SK-N-MC (cell line): Measurements from ENCODE around the gene DPYD.
A peak's percentile ranks its signal among the peaks of the same experiment; 100 is the strongest.

Source experiments
- DNase-seq: peaks from one replicate; pipeline ENCODE4 v3.0.0-alpha.2; 2011; ENCODE audit warnings: low read depth, low spot score
- H3K27ac ChIP-seq: fragments of 200-600 bp; sonication (generic); 2 replicates; pipeline ENCODE4 v1.5.1; 2016; ENCODE audit warnings: mixed run types
- H3K36me3 ChIP-seq: fragments of 200-600 bp; sonication (generic); 2 replicates; pipeline ENCODE4 v1.6.1; 2017; ENCODE audit warnings: antibody characterized with exemption, low read length, mixed read lengths; ENCODE audit not compliant: insufficient read depth
- H3K4me3 ChIP-seq: fragments of 200-600 bp; sonication (generic); 2 replicates; pipeline ENCODE4 v1.5.1; 2016
- H3K9ac ChIP-seq: fragments of 200-600 bp; sonication (generic); 2 replicates; pipeline ENCODE4 v1.8.0; 2017; ENCODE audit warnings: mixed run types, mixed read lengths; ENCODE audit not compliant: insufficient read length
- H3K9me3 ChIP-seq: fragments of 200-600 bp; sonication (generic); 2 replicates; pipeline ENCODE4 v1.6.1; 2017; ENCODE audit warnings: low read depth, mild to moderate bottlenecking, antibody characterized with exemption, low read length, moderate library complexity, mixed read lengths
- EZH2 ChIP-seq: fragments of 200-600 bp; sonication (generic); IDR thresholded peaks from one replicate; pipeline ENCODE4 v1.6.1; 2017; ENCODE audit warnings: antibody characterized with exemption
- FOXP2 ChIP-seq: optimal IDR thresholded peaks from 2 replicates; pipeline ENCODE3; 2011; ENCODE audit warnings: mild to moderate bottlenecking, moderate library complexity; ENCODE audit not compliant: insufficient read depth; ENCODE audit errors: extremely low read length, control extremely low read depth
- POLR2AphosphoS5 ChIP-seq: IDR thresholded peaks from 2 replicates; pipeline ENCODE4 v1.6.1; 2012; ENCODE audit warnings: mild to moderate bottlenecking, low read depth, low read length, borderline replicate concordance

Gene DPYD

DNA sequence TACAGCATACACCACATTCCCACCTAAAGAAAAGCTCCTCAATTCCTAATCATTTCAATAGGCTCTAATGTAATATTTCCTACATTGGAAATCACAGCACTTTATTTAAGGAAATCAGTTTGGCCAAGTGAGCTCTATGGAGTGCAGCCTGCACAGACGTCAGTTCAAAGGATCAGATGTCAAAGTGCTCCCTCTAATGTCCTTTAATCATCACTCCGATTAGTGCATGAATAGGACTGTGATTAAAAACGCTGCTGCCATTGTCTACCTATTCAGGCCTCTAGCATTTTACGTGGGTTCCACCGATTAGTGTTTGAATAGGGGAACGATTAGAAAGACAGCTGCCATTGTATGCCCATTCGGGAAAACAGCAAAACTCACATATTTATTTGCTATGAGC lies 50.2 kb downstream of the DPYD start:
- no peaks in the 10 kb centered on the region for H3K9me3 ChIP-seq
- TF ChIP-seq EZH2, result no peak
- no peak for TF ChIP-seq FOXP2
- TF ChIP-seq POLR2AphosphoS5, result no peak
- no peak overlapping the region for H3K9ac ChIP-seq
- H3K36me3 ChIP-seq, result no peaks in the 10 kb centered on the region
- H3K27ac ChIP-seq, result no peak overlapping the region
- H3K4me3 ChIP-seq, result no peak overlapping the region
- DNase-seq, result no peak

DNA sequence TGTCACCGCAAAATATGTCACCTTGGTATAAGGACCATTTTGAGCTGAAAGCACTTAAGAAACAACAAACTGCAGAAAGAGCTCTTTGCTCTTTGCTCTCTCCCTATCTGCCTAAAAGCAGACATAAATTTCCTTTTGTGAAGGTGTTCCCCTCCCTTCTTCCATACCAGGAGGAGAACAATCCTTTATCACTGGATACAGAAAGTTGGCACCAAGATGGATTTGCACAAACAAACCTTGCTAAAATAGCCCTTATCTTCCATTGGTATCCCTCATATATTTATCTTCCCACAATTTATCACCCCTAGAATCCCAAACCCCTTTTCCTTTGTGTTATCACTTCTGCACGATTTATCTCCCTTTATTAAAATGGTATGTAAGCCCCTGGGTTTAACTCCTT lies 51.4 kb downstream of the DPYD start:
- Histone ChIP-seq H3K4me3 (no peak overlapping the region), H3K9ac (no peak overlapping the region), H3K36me3 (no peaks in the 10 kb centered on the region), H3K27ac (no peak overlapping the region), H3K9me3 (no peaks in the 10 kb centered on the region)
- no peak for DNase-seq
- TF ChIP-seq FOXP2 (no peak), EZH2 (no peak)

DNA sequence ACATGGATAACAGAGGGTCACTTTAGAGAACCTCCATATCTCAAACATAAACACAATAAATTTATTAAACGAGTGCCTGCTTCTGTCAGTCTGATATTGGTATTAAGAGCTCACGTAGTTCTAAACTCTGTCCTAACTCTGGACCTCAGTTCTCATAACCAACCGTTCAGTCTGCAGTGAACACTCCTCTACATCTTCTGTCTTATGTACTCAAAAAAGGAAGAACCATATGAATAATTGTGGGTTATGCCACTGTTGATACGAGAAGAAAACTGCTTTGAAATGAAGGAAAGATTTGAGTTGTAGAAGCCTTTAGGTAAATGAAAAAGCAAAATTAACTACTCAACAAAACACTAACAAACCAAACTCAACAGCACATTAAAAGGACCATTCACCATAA lies 53.7 kb downstream of the DPYD start:
- Histone ChIP-seq H3K9me3 (no peaks in the 10 kb centered on the region), H3K27ac (no peak overlapping the region), H3K4me3 (no peak overlapping the region), H3K36me3 (no peaks in the 10 kb centered on the region), H3K9ac (no peak overlapping the region)
- TF ChIP-seq EZH2 (no peak), POLR2AphosphoS5 (no peak), FOXP2 (no peak)
- no peak for DNase-seq

DNA sequence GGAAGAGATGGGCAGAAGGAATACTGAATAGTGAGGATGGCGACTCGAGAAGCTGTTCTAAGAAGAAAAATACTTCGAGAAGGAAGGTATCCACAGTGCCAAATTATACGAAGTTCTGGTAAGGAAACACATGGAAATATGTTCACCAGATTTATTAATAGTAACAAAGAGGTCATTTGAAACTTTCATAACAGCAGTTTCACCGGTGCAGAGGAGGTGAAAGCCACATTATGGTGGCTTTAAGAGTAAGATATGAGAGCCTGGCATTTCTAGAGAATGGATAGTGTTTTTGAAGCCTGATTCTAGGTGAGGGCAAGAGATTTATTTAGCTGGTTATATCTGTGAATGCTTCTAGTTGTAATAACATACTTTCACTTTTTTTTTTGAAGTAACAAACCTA lies 56.2 kb downstream of the DPYD start:
- Histone ChIP-seq H3K9me3 (no peaks in the 10 kb centered on the region), H3K36me3 (no peaks in the 10 kb centered on the region), H3K4me3 (no peak overlapping the region), H3K9ac (no peak overlapping the region), H3K27ac (no peak overlapping the region)
- TF ChIP-seq POLR2AphosphoS5 (no peak), FOXP2 (no peak), EZH2 (no peak)
- no peak for DNase-seq

DNA sequence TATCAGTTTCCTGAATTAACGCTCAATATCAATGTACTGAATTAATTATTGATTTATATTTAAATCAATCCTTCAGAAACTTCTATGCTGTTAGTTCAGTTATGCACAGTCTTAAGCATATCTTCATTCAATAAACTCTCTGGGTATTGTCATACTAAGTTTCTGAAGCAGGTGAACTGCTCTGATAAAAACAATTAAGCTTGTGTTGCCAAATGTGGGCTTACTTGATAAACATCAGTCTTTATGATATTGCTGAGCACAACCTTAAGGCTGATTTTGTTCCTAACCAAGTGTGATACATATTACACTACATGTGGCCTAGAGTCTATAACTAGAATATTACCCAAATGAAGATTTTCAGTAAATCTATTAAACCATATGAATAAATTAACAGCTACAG lies 67.6 kb downstream of the DPYD start:
- H3K9me3 ChIP-seq, result no peaks in the 10 kb centered on the region
- H3K27ac ChIP-seq, result no peak overlapping the region
- H3K4me3 ChIP-seq, result no peak overlapping the region
- no peak overlapping the region for H3K9ac ChIP-seq
- TF ChIP-seq POLR2AphosphoS5 (no peak), FOXP2 (no peak), EZH2 (no peak)
- DNase-seq, result no peak
- no peaks in the 10 kb centered on the region for H3K36me3 ChIP-seq

DNA sequence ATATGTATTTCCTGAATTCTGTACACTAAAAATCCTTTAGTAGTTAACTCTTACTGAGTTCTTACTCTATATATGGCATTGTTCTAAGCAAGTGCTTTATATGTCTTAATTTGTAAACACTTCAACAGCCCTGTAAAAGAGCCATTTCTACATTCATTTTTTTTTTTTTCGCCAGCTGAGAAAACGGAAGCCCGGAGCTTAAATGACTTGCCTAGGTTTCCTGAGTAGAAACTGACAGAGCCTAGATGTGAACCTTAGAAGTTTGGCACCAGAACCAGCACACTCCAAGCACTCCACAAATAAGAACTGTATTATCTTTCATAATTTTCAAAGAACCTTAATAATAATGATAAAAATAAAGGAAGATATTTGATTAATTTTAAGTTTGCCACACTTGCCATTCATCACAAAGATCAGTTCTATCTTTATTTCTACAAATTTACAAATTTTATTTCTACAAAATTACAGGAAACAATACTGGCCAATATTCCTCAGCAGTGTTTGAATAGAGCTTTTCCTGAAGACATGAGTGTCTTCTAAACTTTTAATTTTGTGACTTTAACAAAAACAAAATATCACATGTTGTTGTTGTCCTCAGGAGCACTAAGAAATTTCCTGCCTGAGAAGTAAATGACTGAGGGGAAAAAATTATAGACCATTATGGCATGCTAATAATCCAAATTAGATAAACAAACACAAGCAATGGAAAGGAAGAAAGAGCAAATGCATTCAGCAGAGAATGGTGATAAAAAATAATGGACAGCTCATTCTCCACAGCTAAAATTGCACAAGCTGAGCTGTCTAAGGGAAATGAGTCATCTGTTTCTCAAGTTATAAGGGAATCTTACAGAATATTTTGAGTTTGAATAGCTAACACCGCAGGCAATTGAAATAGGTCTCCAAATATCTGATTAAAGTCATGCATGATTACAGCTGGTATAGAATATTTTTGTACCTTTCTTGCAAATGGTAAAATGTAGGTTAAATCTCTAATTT lies 71.2 kb downstream of the DPYD start:
- Histone ChIP-seq H3K9ac (peak overlapping the region; percentile 45), H3K36me3 (no peaks in the 10 kb centered on the region), H3K27ac (peak overlapping the region; percentile 91), H3K4me3 (peak overlapping the region; percentile 59), H3K9me3 (no peaks in the 10 kb centered on the region)
- peak; percentile 86 for DNase-seq
- peak; percentile 19; the same call in 1 of the 2 replicates for TF ChIP-seq POLR2AphosphoS5
- no peak for TF ChIP-seq EZH2
- peak; percentile 40 for TF ChIP-seq FOXP2

DNA sequence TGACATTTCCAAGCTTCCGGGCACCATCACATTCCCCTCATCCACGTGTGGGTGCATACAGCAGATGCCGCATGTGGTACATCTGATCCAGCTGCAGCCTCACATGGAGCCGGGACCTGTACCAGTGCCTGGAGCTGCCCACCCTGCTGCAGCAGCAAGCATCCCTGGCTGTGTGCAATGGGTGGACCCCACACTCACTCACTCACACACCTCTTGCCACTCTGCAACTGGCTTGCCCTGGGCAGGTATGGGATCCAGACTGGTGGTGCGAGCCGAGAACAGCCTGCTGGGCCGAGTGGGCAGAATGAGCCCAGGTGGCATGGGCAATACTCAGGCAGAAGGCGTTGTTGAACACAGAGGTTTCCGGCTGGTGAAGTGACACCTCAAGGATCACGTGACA lies 75.0 kb downstream of the DPYD start:
- H3K36me3 ChIP-seq, result no peaks in the 10 kb centered on the region
- TF ChIP-seq FOXP2 (no peak), POLR2AphosphoS5 (no peak)
- no peak overlapping the region for H3K9ac ChIP-seq
- no peaks in the 10 kb centered on the region for H3K9me3 ChIP-seq
- DNase-seq, result no peak
- H3K4me3 ChIP-seq, result no peak overlapping the region
- no peak overlapping the region for H3K27ac ChIP-seq

DNA sequence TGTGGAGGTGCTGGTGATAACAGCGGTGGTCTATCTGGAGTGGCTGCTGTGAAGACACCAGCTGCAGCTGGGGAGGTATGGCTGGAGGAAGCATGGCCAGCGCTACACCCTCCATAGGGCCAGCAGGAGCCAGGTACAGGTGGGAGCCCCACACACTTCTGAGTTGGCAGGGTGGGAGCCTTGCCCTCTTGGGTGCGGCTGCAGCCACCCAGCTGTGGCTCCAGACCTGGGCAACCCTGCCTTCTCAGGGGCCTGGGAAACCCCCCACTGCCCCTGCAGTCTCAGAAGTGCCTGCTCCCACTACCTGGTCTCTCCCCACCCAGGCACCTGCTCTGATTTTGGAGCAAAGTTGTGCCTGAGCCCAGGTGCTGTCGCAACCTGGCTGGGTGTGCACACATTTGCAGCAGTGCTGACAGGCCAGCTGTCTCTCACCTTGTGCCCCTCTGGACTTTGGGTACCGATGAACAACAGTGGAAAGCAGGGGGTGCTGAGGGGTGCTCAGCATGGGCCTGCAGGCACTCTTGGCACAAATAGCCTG lies 76.2 kb downstream of the DPYD start:
- Histone ChIP-seq H3K27ac (no peak overlapping the region), H3K9me3 (no peaks in the 10 kb centered on the region), H3K4me3 (no peak overlapping the region), H3K36me3 (no peaks in the 10 kb centered on the region), H3K9ac (no peak overlapping the region)
- no peak for DNase-seq
- no peak for TF ChIP-seq EZH2
- TF ChIP-seq FOXP2, result no peak
- TF ChIP-seq POLR2AphosphoS5, result no peak

DNA sequence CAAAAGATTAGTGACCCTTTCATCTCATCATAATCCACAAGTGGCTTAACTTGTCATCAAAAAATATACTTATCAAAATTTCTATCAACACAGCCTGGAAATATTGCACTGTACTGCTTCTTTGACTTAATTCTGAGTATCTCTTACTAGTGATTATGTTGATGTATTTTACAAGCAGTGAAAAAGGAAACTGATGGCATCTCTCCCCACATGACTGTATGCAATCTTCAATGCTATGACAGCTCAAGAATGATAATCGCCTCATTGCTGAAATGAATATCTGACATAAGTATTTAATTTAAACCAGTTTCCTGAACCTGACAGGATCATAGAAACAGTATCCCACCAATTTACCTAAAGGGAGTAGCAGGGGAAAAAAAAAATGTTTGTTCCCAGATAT lies 79.5 kb downstream of the DPYD start:
- Histone ChIP-seq H3K4me3 (no peak overlapping the region), H3K27ac (no peak overlapping the region), H3K36me3 (no peaks in the 10 kb centered on the region), H3K9ac (no peak overlapping the region), H3K9me3 (no peaks in the 10 kb centered on the region)
- DNase-seq, result no peak
- TF ChIP-seq FOXP2, result no peak
- TF ChIP-seq POLR2AphosphoS5, result peak; percentile 14; the same call in 1 of the 2 replicates
- TF ChIP-seq EZH2, result no peak
